PC-9 (cell line): ENCODE measurements around the gene NSMCE1. TPM values are rescaled to one million over a fixed set of nuclear protein-coding genes. Genes with fewer than 3 reads are reported as not detected.
A peak's percentile ranks its signal among the peaks of the same experiment; 100 is the strongest.

ENCODE experiments used
- BruUV-seq: library from RNA; stranded (reverse); fragments of 400-500 nt; replicated peaks from 2 replicates; lab custom pipeline; 2021; lab: Mats Ljungman, UMichigan
- CTCF ChIA-PET: fragments of 300-600 bp; sonication (Branson Sonifier 250); formaldehyde crosslinking; loops from one replicate; lab custom pipeline; 2022; ENCODE audit warnings: antibody characterized with exemption; lab: Charles Lee
- POLR2A ChIA-PET: fragments of 300-600 bp; sonication (Branson Sonifier 250); formaldehyde crosslinking; loops from one replicate; lab custom pipeline; 2022; ENCODE audit warnings: antibody characterized with exemption; ENCODE audit not compliant: unreplicated experiment; lab: Charles Lee
- DNase-seq, 2 experiments: peaks; one replicate each; pipeline versions ENCODE4 v3.0.0 to v3.0.0-alpha.2; 2015 to 2022; ENCODE audit warnings: mixed read lengths in 1 of 2
- H2AFZ ChIP-seq: fragments of 200-600 bp; sonication (generic); 2 replicates; pipeline ENCODE4 v1.8.1; 2017; ENCODE audit warnings: antibody characterized with exemption
- H3F3A ChIP-seq: fragments of 200-600 bp; sonication (generic); 2 replicates; pipeline ENCODE4 v1.8.1; 2017; ENCODE audit warnings: antibody characterized with exemption, mild to moderate bottlenecking, low read depth; ENCODE audit not compliant: insufficient read depth
- H3K27ac ChIP-seq: fragments of 200-600 bp; sonication (generic); 2 replicates; pipeline ENCODE4 v1.6.1; 2016; ENCODE audit warnings: mixed run types
- H3K27me3 ChIP-seq: fragments of 200-600 bp; sonication (generic); 2 replicates; pipeline ENCODE4 v1.6.1; 2016; ENCODE audit warnings: low read depth, mixed run types; ENCODE audit not compliant: insufficient read depth
- H3K36me3 ChIP-seq: fragments of 200-600 bp; sonication (generic); 2 replicates; pipeline ENCODE4 v1.6.1; 2016; ENCODE audit warnings: low read depth, mixed run types
- H3K4me1 ChIP-seq: fragments of 200-600 bp; sonication (generic); replicated peaks from 2 replicates; pipeline ENCODE4 v1.6.1; 2016; ENCODE audit warnings: mixed run types; ENCODE audit not compliant: insufficient read depth
- H3K4me2 ChIP-seq: fragments of 200-600 bp; sonication (generic); 2 replicates; pipeline ENCODE4 v1.6.1; 2017; ENCODE audit warnings: mixed run types
- H3K4me3 ChIP-seq: fragments of 200-600 bp; sonication (generic); 2 replicates; pipeline ENCODE4 v1.6.1; 2016; ENCODE audit warnings: mixed run types
- H3K79me2 ChIP-seq: fragments of 200-600 bp; sonication (generic); 2 replicates; pipeline ENCODE4 v1.6.1; 2017; ENCODE audit warnings: low read depth, mixed run types
- H3K9me2 ChIP-seq: fragments of 200-600 bp; sonication (generic); 2 replicates; pipeline ENCODE4 v1.8.1; 2017; ENCODE audit warnings: mild to moderate bottlenecking; ENCODE audit not compliant: insufficient read depth
- H3K9me3 ChIP-seq: fragments of 200-600 bp; sonication (generic); 2 replicates; pipeline ENCODE4 v1.8.1; 2016; ENCODE audit warnings: low read depth; ENCODE audit not compliant: insufficient read depth
- H4K20me1 ChIP-seq: fragments of 200-600 bp; sonication (generic); 2 replicates; pipeline ENCODE4 v1.8.1; 2017; ENCODE audit not compliant: insufficient read depth
- CTCF ChIP-seq: fragments of 200-600 bp; sonication (generic); conservative IDR thresholded peaks from 2 replicates; pipeline ENCODE4 v1.6.1; 2017; ENCODE audit warnings: mixed run types, antibody characterized with exemption, mild to moderate bottlenecking, moderate library complexity
- EZH2 ChIP-seq: fragments of 200-600 bp; sonication (generic); IDR thresholded peaks from 2 replicates; pipeline ENCODE4 v1.8.0; 2017; ENCODE audit warnings: antibody characterized with exemption, low read depth
- intact Hi-C: fragments of 100-400 bp; cut with micrococcal nuclease; formaldehyde crosslinking; loops from one replicate; pipeline ENCODE4 v1.10.0; 2022; ENCODE audit not compliant: unreplicated experiment
- total RNA-seq: library from RNA; stranded (reverse); gene quantifications from 2 replicates; pipeline ENCODE4 v1.2.3, GENCODE V29; 2021

NSMCE1 gene
- total RNA-seq, 1 experiment from 2014 or later: 114 TPM

- ChIA-PET POLR2A (interaction anchor here (0.7 kb wide), 1 partner anchor 86 kb away, joined by 8 read pairs; no protein-coding TSS in a partner anchor), CTCF (no interaction called here)
- Histone ChIP-seq H3K79me2 (peaks cover 25% of the 10 kb centered on the region), H3K27ac (no peak overlapping the region), H3K4me1 (peaks cover 33% of the 10 kb centered on the region), H3F3A (peaks cover 12% of the 10 kb centered on the region), H3K4me2 (0 out of 2 replicates have a peak overlapping the region, but pooled peaks have one; percentile 2), H2AFZ (no peak overlapping the region), H3K9me3 (no peaks in the 10 kb centered on the region), H3K9me2 (no peaks in the 10 kb centered on the region), H3K27me3 (no peaks in the 10 kb centered on the region), H3K4me3 (no peak overlapping the region), H3K36me3 (no peaks in the 10 kb centered on the region), H4K20me1 (no peaks in the 10 kb centered on the region)
- DNase-seq: peak in 1 of 2 experiments; percentile 50
- intact Hi-C loops: no loop called here
- TF ChIP-seq EZH2 (no peak), CTCF (no peak)
- BruUV-seq: no TSS peak
Measured at GRCh38 chr16:27240948-27241531, 27.5 kb downstream of the NSMCE1 start.

- Histone ChIP-seq H3K4me1 (peaks cover 33% of the 10 kb centered on the region), H2AFZ (no peak overlapping the region), H3K9me3 (no peaks in the 10 kb centered on the region), H3K4me2 (no peak overlapping the region), H3K4me3 (no peak overlapping the region), H3K9me2 (no peaks in the 10 kb centered on the region), H3K36me3 (no peaks in the 10 kb centered on the region), H3K27me3 (no peaks in the 10 kb centered on the region), H3K79me2 (peaks cover 25% of the 10 kb centered on the region), H3F3A (peaks cover 19% of the 10 kb centered on the region), H3K27ac (no peak overlapping the region), H4K20me1 (no peaks in the 10 kb centered on the region)
- no TSS peak for BruUV-seq
- intact Hi-C loops: no loop called here
- no peak for DNase-seq
- ChIA-PET POLR2A (no interaction called here), CTCF (no interaction called here)
- TF ChIP-seq CTCF (no peak), EZH2 (no peak)
Measured at GRCh38 chr16:27239906-27240655, 28.5 kb downstream of the NSMCE1 start.

GRCh38 chr16:27239026-27239425 lies 29.5 kb downstream of the NSMCE1 start:
- peaks cover 19% of the 10 kb centered on the region for H3F3A ChIP-seq
- peaks cover 22% of the 10 kb centered on the region for H3K79me2 ChIP-seq
- no peak overlapping the region for H3K4me2 ChIP-seq
- intact Hi-C loops: no loop called here
- no peak overlapping the region for H3K27ac ChIP-seq
- ChIA-PET POLR2A (no interaction called here), CTCF (no interaction called here)
- no peak for DNase-seq
- H3K27me3 ChIP-seq: no peaks in the 10 kb centered on the region
- H3K9me2 ChIP-seq: no peaks in the 10 kb centered on the region
- no peaks in the 10 kb centered on the region for H3K9me3 ChIP-seq
- TF ChIP-seq EZH2 (no peak), CTCF (no peak)
- no peak overlapping the region for H2AFZ ChIP-seq
- peaks cover 32% of the 10 kb centered on the region for H3K4me1 ChIP-seq
- no peak overlapping the region for H3K4me3 ChIP-seq
- no TSS peak for BruUV-seq
- 0 out of 2 replicates have a peak, but pooled peaks cover under 1% of the 10 kb centered on the region for H3K36me3 ChIP-seq
- no peaks in the 10 kb centered on the region for H4K20me1 ChIP-seq
